Epithelial cell of esophagus (primary cell): ENCODE measurements around the gene MAD1L1.

Experiments
- DNase-seq: peaks from one replicate; pipeline ENCODE4 v3.0.0; 2010; ENCODE audit warnings: low read depth
- H3K4me3 ChIP-seq: 2 replicates; pipeline ENCODE4 v1.5.1; 2011; ENCODE audit warnings: mild to moderate bottlenecking, low read length, control low read depth
- CTCF ChIP-seq: IDR thresholded peaks from 2 replicates; pipeline ENCODE4 v1.5.1; 2011; ENCODE audit warnings: low read depth, mild to moderate bottlenecking, low read length, control low read depth, inconsistent platforms; ENCODE audit not compliant: insufficient read depth; ENCODE audit errors: missing control alignments

MAD1L1 gene

GRCh38 chr7:2101630-2102374, 130.9 kb downstream of the MAD1L1 start:
- DNase-seq, result no peak
- no peak overlapping the region for H3K4me3 ChIP-seq
- no peak for TF ChIP-seq CTCF

- no peak for TF ChIP-seq CTCF
- H3K4me3 ChIP-seq, result no peak overlapping the region
- DNase-seq, result no peak
Observed at GRCh38 chr7:2100278-2101208, 132.2 kb downstream of the MAD1L1 start.

- no peak overlapping the region for H3K4me3 ChIP-seq
- DNase-seq, result no peak
- no peak for TF ChIP-seq CTCF
Observed at GRCh38 chr7:2099048-2099957, 133.4 kb downstream of the MAD1L1 start.

- no peak overlapping the region for H3K4me3 ChIP-seq
- no peak for DNase-seq
- no peak for TF ChIP-seq CTCF
Observed at GRCh38 chr7:2098496-2098895, 134.2 kb downstream of the MAD1L1 start.

- TF ChIP-seq CTCF, result no peak
- no peak overlapping the region for H3K4me3 ChIP-seq
- DNase-seq, result no peak
Observed at GRCh38 chr7:2098056-2098455, 134.7 kb downstream of the MAD1L1 start.

GRCh38 chr7:2097492-2097891, 135.3 kb downstream of the MAD1L1 start:
- TF ChIP-seq CTCF, result no peak
- DNase-seq, result no peak
- no peak overlapping the region for H3K4me3 ChIP-seq
